Activated naive CD4-positive, alpha-beta T cell treated with anti-CD3 and anti-CD28 coated beads, Interleukin-2, amount 50 U/mL, for 72 hours (primary cell): ENCODE data around the gene EDARADD. TPM values are rescaled to one million over a fixed set of nuclear protein-coding genes. Genes with fewer than 3 reads are reported as not detected.
A peak's percentile ranks its signal among the peaks of the same experiment; 100 is the strongest.

ENCODE experiments used
- ATAC-seq, 2 donors: fragments of 150-1000 bp; cut with Tn5 transposase; 2 replicates each; pipeline ENCODE4 v1.10.0; 2021; ENCODE audit warnings: mild to moderate bottlenecking in 2 of 2, moderate library complexity in 2 of 2
- DNase-seq, 2 donors: peaks; one replicate each; pipeline ENCODE4 v3.0.0; 2021 to 2022; ENCODE audit warnings: low spot score in 2 of 2
- H3K27ac Mint-ChIP-seq, 2 donors: one replicate each; pipeline ENCODE4 v1.8.0; 2022; ENCODE audit warnings: mild to moderate bottlenecking in 2 of 2, mixed read lengths in 2 of 2
- H3K36me3 Mint-ChIP-seq, 2 donors: one replicate each; pipeline ENCODE4 v1.8.0; 2022; ENCODE audit warnings: mixed read lengths in 2 of 2
- H3K9me3 Mint-ChIP-seq, 2 donors: one replicate each; pipeline ENCODE4 v1.8.0; 2022; ENCODE audit warnings: mixed read lengths in 2 of 2
- total RNA-seq, 2 donors: library from RNA; stranded (reverse); gene quantifications; one replicate each; pipeline ENCODE4 v1.2.3, GENCODE V29; 2022

Gene EDARADD
- total RNA-seq, 2 donors from 2014 or later: 0.60 to 1.6 TPM

DNA sequence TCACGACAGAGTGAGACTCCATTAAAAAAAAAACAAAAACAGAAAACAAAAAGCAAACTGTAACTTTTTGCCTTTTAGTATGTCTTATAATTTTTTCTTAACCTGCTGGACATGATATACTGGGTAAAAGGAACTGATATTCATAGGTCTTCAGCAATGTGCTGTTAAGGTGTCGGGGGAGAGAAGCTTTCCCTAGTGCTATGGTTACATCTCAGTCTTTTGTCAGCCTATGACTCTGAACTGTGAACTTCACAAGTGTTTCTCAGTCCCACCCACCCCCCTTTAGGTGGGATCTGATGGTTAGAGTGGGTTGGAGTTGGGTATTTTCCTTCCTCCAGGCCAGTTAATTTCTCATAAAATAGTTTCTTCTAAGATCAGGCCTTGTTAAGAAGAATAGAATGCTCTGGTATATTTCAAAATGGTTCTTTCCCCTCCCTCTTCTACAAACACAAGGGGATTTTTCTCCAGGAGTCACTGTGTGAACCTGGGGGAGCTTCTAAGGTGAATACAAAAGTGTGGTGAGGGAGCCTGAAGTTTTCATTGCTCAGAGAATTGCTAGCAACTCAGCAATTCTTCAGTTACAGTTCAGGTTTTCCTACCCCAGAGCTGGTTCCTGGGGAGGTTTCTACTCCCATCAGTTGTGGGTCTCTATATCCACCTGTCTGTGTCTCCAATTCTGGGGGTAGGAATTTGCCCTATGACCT lies 16.1 kb upstream of the EDARADD start:
- Mint-ChIP-seq H3K9me3 (peaks cover 6 to 22% of the 10 kb centered on the region in 2 donors), H3K27ac (no peak overlapping the region), H3K36me3 (peaks cover 8 to 12% of the 10 kb centered on the region in 2 donors)
- no peak for ATAC-seq
- no peak for DNase-seq

DNA sequence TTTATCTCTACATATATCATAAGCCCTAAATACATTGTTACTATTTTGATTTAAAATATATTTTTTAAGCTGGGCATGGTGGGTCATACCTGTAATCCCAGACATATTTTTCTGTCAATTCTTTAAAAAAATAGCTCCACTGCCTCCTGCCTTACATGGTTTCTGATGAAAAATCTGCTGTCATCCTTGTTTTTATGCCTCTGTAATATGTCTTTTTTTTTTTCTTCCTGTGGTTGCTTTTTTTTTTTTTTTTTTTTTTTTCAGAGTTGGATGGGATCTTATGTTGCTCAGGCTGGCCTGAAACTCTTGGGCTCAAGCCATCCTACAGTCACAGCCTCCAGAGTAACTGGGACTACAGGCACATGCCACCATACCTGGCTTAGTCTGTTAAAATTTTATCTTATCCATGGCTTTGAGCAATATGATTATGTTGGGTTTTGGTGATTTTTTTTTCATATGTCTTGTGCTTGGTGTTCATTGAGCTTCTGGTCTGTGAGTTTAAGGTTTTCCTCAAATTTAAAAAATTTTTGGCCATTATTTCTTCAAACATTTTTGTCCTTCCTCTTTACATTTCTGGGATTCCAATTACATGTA lies 12.4 kb upstream of the EDARADD start:
- DNase-seq (no peak), ATAC-seq (no peak)
- Mint-ChIP-seq H3K9me3 (peaks cover 6 to 17% of the 10 kb centered on the region in 2 donors), H3K36me3 (peaks cover 8 to 12% of the 10 kb centered on the region in 2 donors), H3K27ac (no peak overlapping the region)

DNA sequence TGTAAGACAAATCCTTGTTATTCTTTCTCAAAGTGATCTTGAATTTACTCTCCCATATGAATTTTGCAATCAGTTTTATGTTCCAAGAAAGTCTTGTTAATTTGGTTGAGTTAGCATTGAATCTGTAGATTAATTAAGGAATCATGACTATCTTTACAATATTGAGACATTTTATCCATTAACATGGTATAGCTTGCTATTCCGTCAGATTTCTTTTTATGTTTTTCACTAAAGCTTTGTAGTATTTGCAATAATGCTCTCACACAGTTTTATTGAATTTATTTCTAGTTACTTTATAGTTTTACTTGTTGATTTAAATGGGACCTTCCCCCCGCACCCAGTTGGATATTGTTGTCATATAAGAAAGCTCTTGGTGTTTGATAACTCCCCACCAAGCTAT lies 5.8 kb upstream of the EDARADD start:
- ATAC-seq: no peak
- DNase-seq: no peak

DNA sequence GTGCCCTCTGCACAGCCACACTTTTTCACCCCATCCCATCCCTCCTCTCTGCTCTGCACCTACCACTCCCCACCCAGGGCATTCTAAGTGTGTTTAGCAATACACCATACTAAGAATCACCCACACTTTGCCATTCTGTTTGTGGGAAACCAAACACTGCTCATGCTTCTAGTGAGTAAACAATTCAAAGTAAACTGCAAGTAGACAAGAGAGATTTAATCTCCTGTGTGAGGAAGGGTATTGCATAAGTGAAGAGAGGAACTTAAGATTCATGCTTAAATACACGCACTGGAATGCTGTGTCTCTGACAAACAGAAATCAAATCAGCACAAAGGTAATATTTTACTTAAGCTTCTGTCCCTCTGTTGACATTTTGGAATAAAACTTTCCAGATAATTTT lies 4.8 kb upstream of the EDARADD start:
- DNase-seq (no peak), ATAC-seq (no peak)
- Mint-ChIP-seq H3K9me3 (no peaks in the 10 kb centered on the region), H3K36me3 (no peaks in the 10 kb centered on the region), H3K27ac (no peak overlapping the region)

More for the DNA sequence above, 5.8 kb upstream of the EDARADD start:
- Mint-ChIP-seq H3K9me3 (no peaks in the 10 kb centered on the region), H3K27ac (no peak overlapping the region), H3K36me3 (no peaks in the 10 kb centered on the region)

DNA sequence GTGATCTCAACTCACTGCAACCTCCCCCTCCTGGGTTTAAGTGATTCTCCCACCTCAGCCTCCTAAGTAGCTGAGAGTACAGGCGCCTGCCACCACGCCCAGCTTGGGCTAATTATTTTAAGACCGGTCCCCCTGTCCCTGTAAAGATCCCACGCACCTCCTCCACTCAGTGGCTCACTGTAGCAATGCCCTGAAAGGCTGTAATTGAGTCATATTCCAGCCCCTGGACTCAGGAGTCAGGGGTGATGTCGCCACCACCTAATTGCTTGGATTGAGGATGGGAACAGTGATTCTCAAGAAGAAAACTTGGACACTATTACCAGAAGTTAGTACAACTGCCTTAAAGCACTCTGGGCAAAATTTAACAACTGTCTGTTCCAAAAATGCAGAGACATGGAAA lies 3.1 kb upstream of the EDARADD start:
- Mint-ChIP-seq H3K27ac (no peak overlapping the region), H3K36me3 (peaks cover 0 to 3% of the 10 kb centered on the region in 2 donors), H3K9me3 (no peaks in the 10 kb centered on the region)
- no peak for ATAC-seq
- no peak for DNase-seq

DNA sequence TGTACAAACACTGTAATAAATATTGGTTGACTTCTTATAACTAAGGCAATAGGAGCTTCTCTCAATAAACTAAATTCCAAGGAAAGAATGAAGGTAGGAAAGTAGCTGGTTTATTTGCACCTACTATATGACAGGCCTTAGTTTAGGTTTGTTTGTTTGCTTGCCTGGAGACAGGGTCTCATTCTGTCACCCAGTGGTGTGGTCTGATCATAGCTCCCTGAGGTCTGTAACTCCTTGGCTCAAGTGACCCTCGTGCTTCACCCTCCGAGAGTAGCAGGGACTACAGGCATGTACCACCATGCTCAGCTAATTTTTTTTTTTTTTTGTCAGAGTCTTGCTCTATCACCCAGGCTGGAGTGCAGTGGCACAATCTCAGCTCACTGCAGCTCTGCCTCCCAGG lies 1.9 kb upstream of the EDARADD start:
- Mint-ChIP-seq H3K36me3 (peaks cover 0 to 7% of the 10 kb centered on the region in 2 donors), H3K9me3 (no peaks in the 10 kb centered on the region), H3K27ac (no peak overlapping the region)
- ATAC-seq (no peak), DNase-seq (no peak)

DNA sequence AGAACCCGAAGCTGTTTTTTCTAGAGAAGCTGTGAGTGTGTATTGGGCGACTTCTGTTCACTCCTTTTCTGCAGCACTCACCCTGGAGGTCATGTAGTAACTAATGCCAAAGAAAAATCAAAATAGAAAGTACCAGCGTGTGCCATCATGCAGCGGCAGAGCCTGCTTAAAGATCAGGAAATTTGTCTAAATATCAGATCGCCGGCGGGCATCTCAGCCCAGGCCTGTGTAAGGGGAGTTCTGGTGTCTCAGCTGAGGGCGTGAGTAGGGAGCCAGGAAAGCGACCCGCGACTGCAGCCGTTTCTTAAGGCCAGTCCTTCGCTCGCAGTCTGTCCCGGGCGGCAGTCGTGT lies 768 bp downstream of the EDARADD start:
- Mint-ChIP-seq H3K27ac (peak overlapping the region; percentile 6 to 31), H3K36me3 (peaks cover 0 to 7% of the 10 kb centered on the region in 2 donors), H3K9me3 (no peaks in the 10 kb centered on the region)
- DNase-seq (peak in 1 of 2 donors; percentile 10), ATAC-seq (peak; percentile 1 to 33)

DNA sequence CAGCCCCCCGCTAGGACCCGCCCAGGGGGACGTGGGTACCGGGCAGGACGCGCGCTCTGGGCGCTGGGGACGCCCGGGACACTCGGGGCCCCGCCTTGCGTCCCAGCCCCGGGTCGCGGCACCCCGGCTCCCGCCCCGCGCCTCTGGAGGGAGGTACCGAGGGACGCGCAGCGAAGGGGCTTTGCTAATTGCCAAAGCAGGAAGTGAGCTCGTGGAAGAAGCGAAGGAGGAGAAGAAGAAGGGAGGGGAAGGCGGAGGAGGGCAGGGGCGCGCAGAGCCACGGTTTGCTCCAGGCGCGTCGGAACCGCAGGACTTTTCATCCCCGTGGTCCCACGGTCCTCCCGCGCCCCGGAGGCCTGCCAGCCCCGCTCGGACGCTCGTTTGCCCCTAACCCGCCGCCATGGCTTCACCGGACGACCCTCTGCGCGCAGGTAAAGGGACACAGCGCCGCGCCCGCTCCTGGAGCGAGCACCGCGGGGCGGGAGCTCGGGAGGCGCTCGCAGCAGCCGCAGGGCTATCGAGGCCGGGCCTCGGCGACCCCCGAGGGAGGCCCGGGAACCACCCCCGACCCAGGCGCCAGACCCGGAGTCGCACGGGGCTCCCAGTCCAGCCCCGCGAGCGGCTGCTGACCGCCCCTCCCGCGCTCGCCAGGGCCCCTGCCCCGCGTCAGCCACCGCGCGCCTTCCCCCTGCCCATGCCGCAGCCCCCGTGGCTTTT lies 1.3 kb downstream of the EDARADD start:
- no peaks in the 10 kb centered on the region for H3K9me3 Mint-ChIP-seq
- peak; percentile 54 to 76 for ATAC-seq
- H3K36me3 Mint-ChIP-seq: peaks cover 0 to 7% of the 10 kb centered on the region in 2 donors
- peak; percentile 38 to 56 for DNase-seq
- H3K27ac Mint-ChIP-seq: peak overlapping the region in 1 of 2 donors; percentile 85

DNA sequence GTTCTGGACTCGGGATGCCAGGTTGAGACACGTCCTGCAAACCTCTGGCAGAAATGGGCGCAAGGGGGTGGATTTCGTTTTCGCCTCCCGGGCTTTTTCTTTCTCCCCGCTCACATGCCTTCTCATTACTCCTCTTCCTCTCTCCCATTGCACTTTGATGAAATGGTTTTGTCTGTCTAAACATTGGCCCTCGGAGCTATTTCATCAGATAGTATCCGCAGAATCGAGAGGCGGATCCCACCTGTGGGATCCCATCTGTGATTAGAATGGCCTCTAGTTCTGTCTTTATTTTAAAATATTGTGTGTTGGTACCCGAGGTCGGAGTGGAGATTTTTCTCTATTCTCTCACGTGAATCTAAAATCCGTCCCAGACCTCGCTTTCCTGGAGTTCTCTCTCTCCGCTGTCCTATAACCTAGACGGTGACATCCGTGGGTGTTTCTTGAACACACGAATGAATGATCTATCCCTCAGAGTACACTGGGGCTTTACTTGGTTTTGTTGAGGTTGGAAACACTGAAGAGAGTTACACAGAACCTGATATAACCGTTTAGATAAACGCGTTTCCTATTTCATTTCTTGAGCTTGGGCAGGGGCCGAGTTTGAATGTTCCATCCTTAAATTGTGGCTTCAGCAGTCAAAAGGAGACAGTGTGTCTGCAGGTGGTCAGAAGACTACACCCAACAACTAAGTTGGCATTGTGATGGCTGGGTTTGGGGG lies 2.0 kb downstream of the EDARADD start:
- peak; percentile 60 to 78 for ATAC-seq
- DNase-seq: no peak
- H3K27ac Mint-ChIP-seq: peak overlapping the region; percentile 22 to 85
- H3K9me3 Mint-ChIP-seq: no peaks in the 10 kb centered on the region
- H3K36me3 Mint-ChIP-seq: peaks cover 0 to 7% of the 10 kb centered on the region in 2 donors

DNA sequence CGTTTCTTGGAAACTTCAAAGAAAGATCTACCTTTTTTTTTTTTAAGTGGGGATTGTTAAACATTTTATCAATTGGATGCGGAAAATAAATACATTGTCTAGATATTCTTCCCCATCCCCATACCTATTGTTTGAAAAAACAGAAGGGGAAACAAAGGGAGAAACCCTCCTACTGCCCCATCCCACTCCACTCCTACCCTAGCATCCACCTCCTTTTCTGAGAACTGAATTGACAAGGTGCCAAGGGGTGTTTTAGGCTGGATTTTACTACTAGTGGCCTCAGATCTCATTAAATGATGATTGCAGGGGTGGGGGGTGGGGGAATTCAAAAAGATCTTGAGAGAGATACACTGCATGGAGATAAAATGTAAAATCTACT lies 2.6 kb downstream of the EDARADD start:
- H3K36me3 Mint-ChIP-seq: peaks cover 0 to 7% of the 10 kb centered on the region in 2 donors
- peak overlapping the region in 1 of 2 donors; percentile 85 for H3K27ac Mint-ChIP-seq
- DNase-seq: no peak
- H3K9me3 Mint-ChIP-seq: no peaks in the 10 kb centered on the region
- peak in 1 of 2 donors; percentile 4 for ATAC-seq

DNA sequence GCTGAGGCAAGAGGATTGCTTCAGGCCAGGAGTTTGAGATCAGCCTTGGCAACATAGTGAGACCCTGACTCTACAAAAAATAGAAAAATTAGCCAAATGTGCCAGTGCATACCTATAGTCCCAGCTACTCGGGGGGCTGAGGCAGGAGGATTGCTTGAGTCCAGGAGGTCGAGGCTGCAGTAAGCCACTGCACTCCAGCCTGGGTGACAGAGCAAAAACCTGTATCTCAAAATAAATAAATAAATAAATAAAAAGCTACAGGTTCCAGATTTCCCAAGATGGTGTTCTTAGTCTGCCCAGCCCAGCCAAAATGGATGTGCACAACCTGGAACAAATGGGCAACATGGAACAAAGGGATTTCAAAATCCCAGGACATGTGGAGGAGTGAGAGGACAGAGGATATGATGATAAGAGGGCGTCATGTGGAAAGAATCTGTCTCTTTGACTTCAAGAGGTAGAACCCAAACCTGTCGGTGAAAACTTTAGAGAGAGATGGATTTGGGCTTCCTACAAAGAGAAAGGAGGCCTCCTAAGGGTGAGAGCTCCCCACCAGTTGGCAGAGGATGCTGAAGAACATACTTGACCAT lies 3.2 kb downstream of the EDARADD start:
- DNase-seq: no peak
- ATAC-seq: no peak
- Mint-ChIP-seq H3K27ac (no peak overlapping the region), H3K9me3 (no peaks in the 10 kb centered on the region), H3K36me3 (peaks cover 0 to 7% of the 10 kb centered on the region in 2 donors)

DNA sequence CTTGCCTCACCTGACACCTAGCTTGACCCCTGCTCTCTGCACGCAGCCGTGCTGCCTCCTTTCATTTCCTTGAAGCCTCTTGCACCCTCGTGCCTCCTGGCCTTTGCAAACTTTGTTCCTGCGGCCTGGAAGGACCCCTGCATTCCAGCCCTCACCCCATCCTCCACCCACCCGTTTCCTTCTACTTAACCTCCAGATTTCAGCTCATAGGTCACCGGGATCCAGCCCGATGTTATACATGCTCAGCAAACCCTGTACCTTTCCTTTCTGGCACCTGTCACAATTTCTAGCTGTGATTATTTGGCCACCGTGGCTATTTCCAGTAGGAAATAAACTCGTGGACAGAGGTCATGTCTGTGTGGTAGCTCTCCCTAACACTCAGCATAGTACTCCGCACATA lies 4.5 kb downstream of the EDARADD start:
- no peak overlapping the region for H3K27ac Mint-ChIP-seq
- H3K36me3 Mint-ChIP-seq: peaks cover 0 to 7% of the 10 kb centered on the region in 2 donors

DNA sequence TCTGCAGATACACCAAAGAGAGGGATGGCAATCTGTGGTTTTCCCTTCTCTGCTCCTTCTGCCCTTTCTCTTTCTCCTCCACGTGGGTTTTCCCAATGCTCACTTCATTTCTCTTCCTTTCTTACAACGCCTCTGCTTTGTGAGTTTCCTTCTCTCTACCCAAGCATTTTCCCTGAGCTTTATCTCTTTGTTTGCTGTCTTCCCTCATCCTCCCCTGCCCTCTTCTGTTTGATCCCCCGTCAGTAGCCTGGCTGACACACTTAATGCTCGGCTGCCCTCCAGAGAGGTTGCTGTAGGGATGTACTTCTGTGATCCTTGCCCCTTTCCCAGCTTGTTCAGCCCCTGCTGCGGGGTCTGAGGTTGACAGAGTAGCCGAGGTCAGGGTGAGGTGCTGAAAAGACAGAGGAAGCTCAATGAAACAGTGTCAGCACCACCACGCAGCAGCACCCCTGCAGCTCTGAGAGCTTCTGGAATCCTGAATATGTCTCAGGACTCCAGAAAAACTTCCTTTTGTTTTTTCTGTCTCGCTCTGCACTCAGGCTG lies 6.0 kb downstream of the EDARADD start:
- Mint-ChIP-seq H3K36me3 (peaks cover 0 to 7% of the 10 kb centered on the region in 2 donors), H3K9me3 (no peaks in the 10 kb centered on the region), H3K27ac (no peak overlapping the region)
- ATAC-seq (no peak), DNase-seq (no peak)

More for the DNA sequence above, 4.5 kb downstream of the EDARADD start:
- ATAC-seq: no peak
- H3K9me3 Mint-ChIP-seq: no peaks in the 10 kb centered on the region
- DNase-seq: no peak

DNA sequence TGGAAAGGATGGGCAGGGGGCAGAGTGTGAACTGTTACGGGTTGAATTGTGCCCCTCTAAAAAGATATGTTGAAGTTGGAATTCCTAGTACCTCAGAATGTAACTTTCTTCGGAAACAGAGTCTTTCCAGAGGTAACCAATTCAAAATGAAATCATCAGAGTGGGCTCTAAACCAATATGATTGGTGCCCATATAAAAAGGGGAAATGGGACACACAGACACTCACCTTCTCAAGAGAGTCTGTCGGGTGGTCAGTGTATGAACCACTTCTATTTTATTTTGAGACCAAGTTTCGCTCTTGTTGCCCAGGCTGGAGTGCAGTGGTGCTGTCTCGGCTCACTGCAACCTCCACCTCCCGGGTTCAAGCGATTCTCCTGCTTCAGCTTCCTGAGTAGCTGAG lies 7.6 kb downstream of the EDARADD start:
- Mint-ChIP-seq H3K27ac (no peak overlapping the region), H3K9me3 (no peaks in the 10 kb centered on the region), H3K36me3 (no peaks in the 10 kb centered on the region)
- ATAC-seq (no peak), DNase-seq (no peak)

DNA sequence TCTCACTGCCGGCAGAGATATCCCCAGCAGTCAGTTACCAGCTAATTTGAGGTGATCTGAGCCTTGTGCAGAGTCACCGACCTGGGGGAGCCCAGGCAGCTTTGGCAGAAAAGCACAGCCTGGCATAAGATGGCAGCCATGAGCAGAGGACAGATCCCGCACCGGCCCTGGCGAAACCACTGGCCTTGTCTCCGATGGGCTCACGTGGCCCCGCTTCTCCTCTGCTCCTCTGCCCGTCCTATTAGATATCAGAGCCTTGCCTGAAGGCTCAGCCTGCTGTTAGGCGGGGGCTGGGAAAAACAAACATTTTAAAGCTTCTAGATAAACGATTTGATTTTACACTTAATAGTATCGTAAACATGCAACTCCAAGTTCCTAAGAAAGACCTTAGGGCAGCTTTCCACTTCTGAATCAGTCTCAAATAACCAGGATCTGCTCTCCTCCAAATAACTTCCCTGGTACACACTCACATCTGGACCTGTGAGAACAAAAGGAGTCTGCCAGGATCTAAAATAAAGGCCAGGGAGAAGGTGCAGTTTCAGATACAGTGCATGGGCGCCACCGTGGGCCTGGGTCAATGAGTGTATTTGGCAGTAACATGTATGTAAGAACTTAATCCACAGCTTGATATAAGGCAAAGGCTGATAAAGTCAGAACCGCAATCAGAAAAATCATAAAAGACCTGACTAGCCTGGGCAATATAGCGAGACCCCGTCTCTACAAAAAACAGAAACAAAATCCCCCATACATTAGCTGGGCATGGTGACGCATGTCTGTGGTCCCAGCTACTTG lies 10.0 kb downstream of the EDARADD start:
- Mint-ChIP-seq H3K9me3 (no peaks in the 10 kb centered on the region), H3K36me3 (no peaks in the 10 kb centered on the region), H3K27ac (no peak overlapping the region)
- ATAC-seq: no peak
- no peak for DNase-seq

DNA sequence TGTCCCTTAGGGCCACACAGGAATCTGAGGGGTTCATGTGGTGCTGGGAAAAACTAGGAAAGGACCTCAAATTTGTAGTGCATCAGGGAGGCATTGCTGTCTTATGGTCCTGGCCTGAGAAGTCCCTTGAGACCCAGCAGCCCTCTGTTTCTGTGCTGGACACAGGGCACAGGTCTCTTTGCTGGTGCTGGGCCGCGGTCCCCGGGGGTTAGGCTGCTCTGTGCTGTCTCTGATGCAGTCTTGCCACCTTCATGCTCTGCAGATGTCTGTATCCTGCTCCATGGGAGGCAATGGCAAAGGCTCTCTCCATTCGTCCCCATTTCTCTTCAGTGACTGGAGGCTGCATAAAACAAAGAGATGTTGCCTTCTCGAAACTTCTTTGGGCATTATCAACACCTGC lies 13.0 kb downstream of the EDARADD start:
- ATAC-seq (no peak), DNase-seq (no peak)
- Mint-ChIP-seq H3K27ac (no peak overlapping the region), H3K9me3 (no peaks in the 10 kb centered on the region), H3K36me3 (no peaks in the 10 kb centered on the region)
